H4 (cell line): ENCODE results near the gene SGMS1. TPM values are rescaled to one million over a fixed set of nuclear protein-coding genes. Genes with fewer than 3 reads are reported as not detected.
"Not testable (repeated sequence)": the region's sequence is repeated elsewhere in the genome, so short reads cannot be mapped to it uniquely, and the experiment has no call there.

Experiments used
- DNase-seq: peaks from one replicate; pipeline ENCODE4 v3.0.0-alpha.2; 2015; ENCODE audit warnings: low spot score
- total RNA-seq: library from RNA; depleted of rRNA; stranded (reverse); fragments of >200 nt; shearing (Covaris generic); gene quantifications from 2 replicates; pipeline ENCODE4 v1.2.3, GENCODE V29; 2014

The SGMS1 gene
- total RNA-seq, 1 experiment from 2014 or later = 13.0 TPM

DNA sequence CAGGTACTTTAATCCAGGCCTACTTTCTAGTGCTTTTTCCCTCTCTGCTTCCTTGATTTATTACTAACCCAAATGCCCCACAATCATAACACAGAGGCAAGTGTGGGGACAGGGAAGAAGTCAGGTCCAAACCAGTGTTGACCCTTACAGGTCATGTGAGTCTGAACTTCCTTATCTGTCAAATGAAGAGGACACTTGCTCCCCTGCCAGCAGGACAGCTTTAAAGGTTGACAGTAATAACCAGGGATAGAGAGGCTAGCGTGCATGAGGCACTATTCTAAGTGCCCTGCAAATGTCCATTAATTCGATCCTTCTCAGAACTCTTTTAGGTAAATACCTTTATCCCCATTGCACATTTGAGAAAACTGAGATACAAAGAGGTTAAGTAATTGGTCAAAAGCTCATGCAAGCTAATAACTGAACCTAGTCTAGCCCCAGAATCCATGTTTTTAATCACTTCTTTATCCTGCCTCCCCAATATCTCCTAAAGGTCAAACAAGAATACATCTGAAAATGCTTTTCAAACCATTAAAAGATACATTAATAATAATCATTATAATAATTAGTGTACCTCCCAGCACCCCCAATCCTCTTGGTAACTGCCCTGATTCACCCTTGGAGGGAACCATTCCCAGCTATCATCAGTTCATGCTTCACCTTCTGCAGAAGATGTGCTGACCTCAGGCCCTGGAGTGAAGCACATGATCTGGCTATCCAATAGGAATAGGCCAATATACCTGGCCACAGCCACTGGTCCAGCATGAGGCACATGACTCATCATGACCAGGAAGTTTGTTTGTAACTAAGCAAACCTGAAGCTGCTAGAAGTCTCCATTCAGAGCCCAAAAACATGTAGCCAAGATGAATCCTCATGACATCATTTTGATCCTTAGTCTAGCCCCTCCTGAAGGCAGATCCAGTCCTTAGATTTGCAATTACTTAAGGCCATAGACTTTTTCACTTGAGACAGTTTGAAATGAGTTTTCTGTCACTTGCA is 40.7 kb downstream of the SGMS1 start:
- no peak for DNase-seq

DNA sequence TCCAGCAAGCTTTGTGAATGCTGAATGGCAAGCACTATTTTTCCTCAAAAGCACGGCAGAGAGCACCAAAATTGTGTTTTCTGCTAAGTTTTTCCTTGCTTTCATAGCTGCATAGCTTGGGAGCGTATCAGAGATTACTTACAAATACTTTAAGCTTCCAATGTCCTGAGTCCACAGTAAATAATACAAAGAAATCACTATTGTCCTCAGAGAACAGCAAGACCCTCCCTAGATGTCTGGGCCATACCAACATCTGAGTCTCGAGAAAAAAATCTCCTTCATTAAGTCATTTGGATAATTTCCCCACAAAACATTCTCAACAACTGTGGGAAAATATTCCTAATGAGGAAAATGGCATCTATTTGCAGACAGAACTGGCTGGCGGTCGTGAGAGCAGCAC is 41.7 kb downstream of the SGMS1 start:
- DNase-seq = no peak

DNA sequence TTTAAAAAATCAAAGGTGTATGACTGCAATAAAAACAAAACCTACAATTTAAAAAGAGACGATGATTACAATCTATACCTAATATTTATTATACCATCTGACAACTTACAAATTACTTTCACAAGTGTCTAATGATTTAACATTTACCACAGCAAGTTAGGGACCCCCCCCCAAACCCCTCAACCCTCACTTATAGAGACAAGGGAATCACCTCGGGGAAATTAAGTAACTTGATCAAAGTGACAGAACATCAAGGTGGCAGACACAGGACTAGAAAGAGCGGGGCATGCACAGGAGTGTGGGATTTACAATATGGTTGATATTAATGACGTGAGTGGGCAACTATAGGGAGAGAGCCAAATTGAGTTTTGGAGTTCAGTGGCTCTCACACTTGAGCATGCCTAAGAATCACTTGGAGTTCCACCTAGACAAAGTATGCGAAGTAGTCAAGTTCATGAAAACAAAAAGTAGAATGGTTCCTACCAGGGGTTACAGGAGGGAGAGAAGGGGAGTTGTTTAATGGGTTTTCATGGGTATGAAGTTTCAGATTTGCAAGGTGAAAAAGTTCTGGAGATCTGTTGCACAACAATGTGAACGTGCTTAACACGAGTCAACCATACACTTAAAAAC is 43.4 kb downstream of the SGMS1 start:
- DNase-seq = no peak

DNA sequence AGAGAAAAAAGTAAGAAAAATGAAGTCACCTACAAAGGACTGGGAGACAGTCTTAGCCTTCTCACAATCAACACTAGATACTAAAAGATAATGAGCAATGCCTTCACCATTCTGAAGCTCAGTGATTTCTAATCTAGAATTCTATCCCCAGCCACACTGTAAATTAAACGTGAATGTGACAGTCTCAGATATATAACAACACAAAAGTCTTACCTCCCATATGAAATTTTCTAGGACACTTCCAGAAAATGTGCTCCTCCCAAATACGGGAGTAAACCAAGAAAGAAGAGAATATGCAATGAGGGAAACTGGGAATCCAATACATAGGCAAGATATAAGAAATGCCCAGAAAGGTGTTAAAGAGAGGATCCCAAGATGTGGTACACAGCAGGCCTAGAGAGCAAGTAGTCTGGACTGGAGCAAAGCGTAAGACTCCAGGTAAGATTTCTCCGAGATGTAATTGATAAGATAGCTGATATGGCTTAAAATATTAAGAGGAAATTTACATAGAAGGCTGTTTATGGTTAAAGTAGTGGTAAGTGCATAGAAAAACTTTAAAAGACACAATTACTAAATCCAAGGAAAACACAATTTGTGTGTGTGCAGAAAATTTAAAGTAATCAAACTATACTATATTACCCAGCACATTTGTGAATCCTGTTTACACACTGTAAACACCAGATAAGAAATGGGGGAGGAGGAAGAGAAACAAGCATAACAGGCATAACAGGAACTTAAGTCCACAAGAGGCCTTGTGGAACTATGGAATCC is 44.1 kb downstream of the SGMS1 start:
- DNase-seq = no peak

- DNase-seq = no peak
Observed at GRCh38 chr10:50578949-50579348, 44.8 kb downstream of the SGMS1 start.

DNA sequence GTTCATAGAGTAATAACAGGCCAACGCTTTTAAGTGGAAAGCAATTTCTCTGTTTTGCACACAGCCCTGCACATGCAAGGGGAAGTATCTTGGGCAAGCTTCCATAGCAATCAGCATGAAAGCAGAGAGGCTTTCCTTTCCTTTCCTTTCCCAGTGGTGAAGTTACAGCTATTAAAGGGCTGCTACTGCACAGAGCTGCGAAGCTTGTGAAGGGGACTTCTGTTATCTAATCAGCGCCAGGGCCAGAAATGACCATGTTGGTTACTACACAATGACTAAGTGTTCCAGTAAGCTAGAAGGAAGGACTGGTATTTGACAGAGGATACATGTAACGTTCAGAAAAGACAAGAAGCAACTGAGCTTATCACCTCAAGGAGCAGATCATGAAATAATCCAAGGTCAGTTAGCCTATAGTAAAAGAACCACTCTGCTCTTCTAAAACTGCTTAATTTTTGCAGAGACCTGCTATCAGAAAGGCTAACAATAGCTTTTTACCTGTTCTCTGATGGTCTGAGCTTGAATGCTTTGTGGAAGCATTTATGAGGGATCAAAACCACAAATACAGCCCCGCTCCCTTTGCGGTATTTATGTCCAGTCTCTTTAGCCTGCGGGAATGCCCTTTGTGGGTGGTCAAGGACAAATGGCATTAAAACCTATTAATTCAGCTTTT is 45.9 kb downstream of the SGMS1 start:
- DNase-seq = peak; percentile 42

DNA sequence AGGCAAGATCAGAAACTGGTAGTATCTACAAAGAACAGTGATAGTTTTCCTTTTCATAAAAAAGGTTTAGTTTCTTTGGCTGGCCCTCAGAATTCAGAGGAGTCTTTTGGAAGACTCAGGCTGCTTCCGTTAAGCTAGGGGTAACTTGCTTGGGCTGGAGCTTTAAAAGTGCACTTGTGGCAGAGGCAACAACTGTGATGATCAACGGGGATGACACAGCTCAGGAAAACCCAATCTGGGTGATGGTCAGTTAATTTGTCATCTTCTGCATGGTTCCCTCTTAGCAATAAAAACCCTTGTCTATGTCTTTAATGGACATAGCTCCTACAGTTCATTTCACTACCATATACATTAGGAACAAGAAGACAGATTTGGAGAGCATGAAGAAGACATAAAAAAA is 46.7 kb downstream of the SGMS1 start:
- DNase-seq = no peak

DNA sequence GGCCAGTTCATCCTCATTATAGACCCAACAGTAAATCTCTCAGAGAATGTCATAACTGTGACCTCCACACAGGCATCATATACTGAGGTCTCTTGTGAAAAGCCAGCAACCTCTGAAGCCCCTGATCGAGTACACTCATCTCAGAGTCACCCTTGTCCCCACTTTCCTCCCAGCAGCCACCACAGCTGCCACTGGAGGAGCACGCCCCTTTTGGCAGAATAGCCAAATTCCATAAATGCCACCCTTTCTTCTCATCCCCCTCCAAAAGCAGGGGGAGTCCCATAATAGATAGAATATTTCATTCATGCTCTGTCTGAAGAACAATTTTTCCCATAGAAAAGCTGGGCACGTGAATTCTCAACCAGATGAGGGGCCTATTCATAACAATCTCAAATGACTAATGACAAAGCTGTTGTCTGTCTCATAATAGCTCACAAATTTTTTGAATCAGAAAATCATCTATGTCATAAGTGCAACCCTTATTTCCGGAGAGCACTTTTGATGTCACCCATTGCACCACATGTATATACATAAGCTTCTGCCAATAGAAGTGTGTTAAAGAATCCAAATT is 47.4 kb downstream of the SGMS1 start:
- no peak for DNase-seq

GRCh38 chr10:50575477-50576244 is 48.1 kb downstream of the SGMS1 start:
- DNase-seq = no peak

- no peak for DNase-seq
Observed at GRCh38 chr10:50574931-50575330, 48.8 kb downstream of the SGMS1 start.

GRCh38 chr10:50574305-50574704 is 49.5 kb downstream of the SGMS1 start:
- DNase-seq = no peak

- no peak for DNase-seq
Observed at GRCh38 chr10:50572017-50572491, 51.7 kb downstream of the SGMS1 start.

DNA sequence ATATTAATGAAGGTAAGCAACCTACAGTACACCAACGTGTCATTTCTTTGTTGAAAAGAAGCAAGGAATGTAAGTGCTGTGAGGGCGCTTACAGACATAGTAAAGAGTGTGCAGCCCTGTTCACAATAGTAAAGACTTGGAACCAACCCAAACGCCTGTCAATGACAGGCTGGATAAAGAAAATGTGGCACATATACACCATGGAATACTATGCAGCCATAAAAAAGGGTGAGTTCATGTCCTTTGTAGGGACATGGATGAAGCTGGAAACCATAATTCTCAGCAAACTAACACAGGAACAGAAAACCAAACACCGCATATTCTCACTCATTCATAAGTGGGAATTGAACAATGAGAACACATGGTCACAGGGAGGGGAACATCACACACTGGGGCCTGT is 55.0 kb downstream of the SGMS1 start:
- not testable (repeated sequence) for DNase-seq

DNA sequence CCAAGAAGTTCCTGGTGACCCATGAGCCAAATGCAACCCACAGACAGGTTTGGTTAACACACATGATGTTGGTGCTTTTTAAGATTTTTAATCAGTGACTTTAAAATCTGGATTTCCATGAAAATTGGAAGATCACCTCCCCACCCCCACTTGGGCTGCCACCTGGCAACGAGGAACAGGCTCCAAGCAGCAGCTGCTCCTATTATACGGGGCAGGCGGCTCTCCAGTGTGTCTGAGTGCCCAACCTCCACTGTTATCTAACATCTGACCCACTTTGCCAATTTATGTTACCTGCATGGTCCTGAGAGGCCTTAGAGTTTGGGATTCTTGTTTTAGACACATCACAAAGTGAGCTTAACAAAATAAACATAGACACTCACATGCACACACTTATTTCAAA is 56.4 kb downstream of the SGMS1 start:
- DNase-seq = no peak

DNA sequence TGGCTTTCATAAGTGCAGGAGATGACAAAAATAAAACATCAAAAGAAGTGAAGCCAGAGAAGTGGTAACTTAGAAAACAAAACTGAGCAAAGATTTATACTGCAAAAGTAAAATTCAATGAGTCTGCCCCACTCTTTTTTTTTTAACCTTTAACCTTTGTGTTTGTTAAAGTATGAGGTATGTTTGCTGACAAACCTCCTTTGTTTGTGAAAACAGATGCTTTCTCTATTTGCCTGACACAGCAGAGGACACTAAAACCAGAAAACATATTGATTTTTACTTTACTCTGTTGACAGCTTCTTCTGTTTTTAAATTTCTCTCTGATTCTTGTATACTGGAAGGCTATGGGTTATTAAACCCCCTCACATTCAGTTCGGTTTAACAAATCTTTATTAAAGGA is 57.6 kb downstream of the SGMS1 start:
- no peak for DNase-seq

DNA sequence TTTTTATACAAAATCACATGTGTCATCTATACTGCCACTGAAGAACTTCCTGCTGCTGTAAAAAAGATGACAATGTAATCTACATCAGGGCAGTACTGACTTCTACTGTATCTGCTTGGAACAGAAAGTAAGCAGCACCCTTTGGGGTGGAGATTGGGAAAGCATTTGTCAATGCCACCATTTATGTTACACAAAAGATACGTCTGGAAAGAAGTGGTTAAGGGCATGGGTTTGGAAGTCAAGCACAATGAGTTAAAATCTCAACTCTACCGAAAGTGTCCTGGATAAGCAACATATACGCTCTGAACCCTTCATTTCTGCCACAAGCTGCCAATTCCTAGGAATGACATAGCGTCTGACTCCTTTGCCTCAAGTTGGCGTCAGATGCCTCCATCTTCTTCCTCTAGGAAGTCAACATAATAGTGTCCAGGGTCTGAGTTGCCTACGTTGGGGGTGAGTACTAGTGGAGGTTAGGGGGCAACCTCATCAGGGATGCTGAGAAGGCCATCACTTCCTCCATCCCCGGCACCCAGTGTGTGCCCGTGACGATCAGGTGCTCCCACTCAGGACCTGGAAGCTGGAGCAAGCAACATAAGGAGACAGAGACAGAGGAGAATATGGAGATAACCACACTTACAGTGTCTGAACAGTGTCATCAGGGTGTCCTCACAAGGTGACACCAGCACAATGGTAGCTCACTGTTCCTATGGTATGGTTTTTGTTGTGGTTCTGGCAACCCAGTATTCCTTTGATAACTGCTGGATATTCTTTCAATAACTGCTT is 58.3 kb downstream of the SGMS1 start:
- DNase-seq = no peak

DNA sequence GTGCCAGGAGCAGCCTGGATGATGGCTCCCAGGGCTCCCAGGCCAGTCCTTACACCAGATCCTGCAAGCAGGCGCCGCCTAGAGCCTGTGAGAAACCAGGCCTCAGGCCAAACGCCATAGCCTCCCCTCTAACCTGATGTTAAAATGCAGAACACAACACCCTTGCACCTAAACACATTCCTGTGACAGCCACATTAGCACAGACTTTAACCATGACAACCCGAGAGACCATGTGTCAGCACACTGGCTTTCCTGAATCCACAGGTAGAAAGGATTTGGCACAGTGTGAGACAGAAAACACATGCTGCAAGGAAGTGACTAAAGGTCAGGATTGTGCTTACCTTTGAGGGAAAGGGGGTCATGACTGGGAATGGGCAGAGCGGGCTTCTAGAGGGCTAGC is 59.9 kb downstream of the SGMS1 start:
- no peak for DNase-seq

GRCh38 chr10:50561816-50562215 is 61.9 kb downstream of the SGMS1 start:
- DNase-seq = no peak

- DNase-seq = peak; percentile 38
Observed at GRCh38 chr10:50561266-50561665, 62.5 kb downstream of the SGMS1 start.

- no peak for DNase-seq
Observed at GRCh38 chr10:50560370-50560769, 63.4 kb downstream of the SGMS1 start.
